Measurements from ENCODE around the gene VASN.

The VASN gene

GRCh38 chr16:4402439-4403132 lies 30.9 kb downstream of the VASN start:
- DNase-seq (ENCODE audit: low read depth in 2 of 2), result peak in 1 of 2 experiments; percentile 71

GRCh38 chr16:4403133-4403949 lies 31.7 kb downstream of the VASN start:
- DNase-seq (ENCODE audit: low read depth in 2 of 2), result no peak

- DNase-seq (ENCODE audit: low read depth in 2 of 2), result no peak
Observed at GRCh38 chr16:4404247-4404966, 32.8 kb downstream of the VASN start.

- no peak for DNase-seq (ENCODE audit: low read depth in 2 of 2)
Observed at GRCh38 chr16:4404967-4405696, 33.5 kb downstream of the VASN start.

- DNase-seq (ENCODE audit: low read depth in 2 of 2), result no peak
Observed at GRCh38 chr16:4407543-4408322, 36.1 kb downstream of the VASN start.

- no peak for DNase-seq (ENCODE audit: low read depth in 2 of 2)
Observed at GRCh38 chr16:4408323-4408690, 36.7 kb downstream of the VASN start.

GRCh38 chr16:4409081-4409932 lies 37.7 kb downstream of the VASN start:
- DNase-seq (ENCODE audit: low read depth in 2 of 2), result no peak

- no peak for DNase-seq (ENCODE audit: low read depth in 2 of 2)
Observed at GRCh38 chr16:4410335-4411075, 38.9 kb downstream of the VASN start.

- no peak for DNase-seq (ENCODE audit: low read depth in 2 of 2)
Observed at GRCh38 chr16:4411684-4412083, 40.0 kb downstream of the VASN start.

GRCh38 chr16:4412159-4412558 lies 40.5 kb downstream of the VASN start:
- DNase-seq (ENCODE audit: low read depth in 2 of 2), result no peak

- DNase-seq (ENCODE audit: low read depth in 2 of 2), result no peak
Observed at GRCh38 chr16:4412854-4413253, 41.2 kb downstream of the VASN start.

- DNase-seq (ENCODE audit: low read depth in 2 of 2), result peak; percentile 64 to 80
Observed at GRCh38 chr16:4414187-4414917, 42.7 kb downstream of the VASN start.

GRCh38 chr16:4415538-4416199 lies 44.0 kb downstream of the VASN start:
- peak in 1 of 2 experiments; percentile 43 for DNase-seq (ENCODE audit: low read depth in 2 of 2)

- peak; percentile 94 to 98 for DNase-seq (ENCODE audit: low read depth in 2 of 2)
Observed at GRCh38 chr16:4416200-4417032, 44.8 kb downstream of the VASN start, which contains the start of gene CORO7. Gene CORO7, minus strand, starts transcription at chr16:4416596. Its CDS starts 78 bp downstream, at chr16:4416518.

GRCh38 chr16:4419402-4419959 lies 47.8 kb downstream of the VASN start:
- DNase-seq (ENCODE audit: low read depth in 2 of 2), result no peak

GRCh38 chr16:4420505-4421105 lies 49.0 kb downstream of the VASN start:
- DNase-seq (ENCODE audit: low read depth in 2 of 2), result no peak
